GM23248 (cell line): ENCODE data around the gene SPANXN4.

Experiments
- EZH2 ChIP-seq: fragments of 200-600 bp; sonication (generic); IDR thresholded peaks from 2 replicates; pipeline ENCODE4 v1.6.1; 2018; ENCODE audit warnings: antibody characterized with exemption, mild to moderate bottlenecking; ENCODE audit not compliant: insufficient read depth, poor library complexity, severe bottlenecking
- EZH2phosphoT487 ChIP-seq: fragments of 200-600 bp; sonication (generic); IDR thresholded peaks from 2 replicates; pipeline ENCODE4 v1.6.1; 2018; ENCODE audit warnings: antibody characterized with exemption, moderate library complexity, mild to moderate bottlenecking, low read depth; ENCODE audit not compliant: insufficient read depth

GRCh38 chrX:142998447-142999198, 27.1 kb upstream of the SPANXN4 start:
- TF ChIP-seq EZH2 (no peak), EZH2phosphoT487 (no peak)
